ENCODE results near the gene AP2B1. TPM values are rescaled to one million over a fixed set of nuclear protein-coding genes. Genes with fewer than 3 reads are reported as not detected.
"Not testable (repeated sequence)": the region's sequence is repeated elsewhere in the genome, so short reads cannot be mapped to it uniquely, and the experiment has no call there.

Gene AP2B1
- total RNA-seq, 1 experiment from 2014 or later = 87.9 TPM

- DNase-seq (ENCODE audit: low read depth) = no peak
Observed at GRCh38 chr17:35698800-35699199, 111.7 kb downstream of the AP2B1 start.

- no peak for DNase-seq (ENCODE audit: low read depth)
Observed at GRCh38 chr17:35700150-35700549, 113.0 kb downstream of the AP2B1 start.

GRCh38 chr17:35701491-35701890 is 114.4 kb downstream of the AP2B1 start:
- no peak for DNase-seq (ENCODE audit: low read depth)

DNA sequence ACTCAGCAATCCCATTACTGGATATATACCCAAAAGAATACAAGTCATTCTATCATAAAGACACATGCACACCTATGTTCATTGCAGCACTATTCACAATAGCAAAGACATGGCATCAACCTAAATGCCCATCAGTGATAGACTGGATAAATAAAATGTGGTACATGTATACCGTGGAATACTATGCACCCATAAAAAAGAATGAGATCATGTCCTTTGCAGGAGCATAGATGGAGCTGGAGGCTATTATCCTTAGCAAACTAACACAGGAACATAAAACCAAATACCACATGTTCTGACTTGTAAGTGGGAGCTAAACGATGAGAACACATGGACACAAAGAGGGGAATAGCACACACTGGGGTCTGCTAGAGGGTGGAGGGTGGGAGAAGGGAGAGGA is 116.2 kb downstream of the AP2B1 start:
- DNase-seq (ENCODE audit: low read depth) = not testable (repeated sequence)

GRCh38 chr17:35705230-35705629 is 118.1 kb downstream of the AP2B1 start:
- no peak for DNase-seq (ENCODE audit: low read depth)

- DNase-seq (ENCODE audit: low read depth) = no peak
Observed at GRCh38 chr17:35705705-35706104, 118.6 kb downstream of the AP2B1 start.

DNA sequence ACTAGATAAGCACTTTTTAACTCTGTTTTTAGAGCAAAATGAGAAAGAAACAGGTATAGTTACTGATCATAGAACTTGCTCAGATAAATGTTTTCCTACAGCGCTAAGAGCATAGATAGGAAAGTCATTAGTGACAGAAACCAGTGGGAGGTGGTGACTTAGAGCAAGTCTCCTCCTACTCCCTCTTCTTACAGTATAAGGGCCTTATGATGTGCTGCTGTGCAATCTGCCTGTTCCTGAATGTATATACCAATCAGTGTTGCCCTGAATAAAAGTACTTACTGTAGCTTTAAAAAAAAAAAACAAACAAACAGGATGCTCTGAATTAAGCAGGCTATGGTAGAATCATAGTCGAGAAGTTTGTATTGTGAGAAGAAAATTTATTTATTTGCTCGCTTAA is 121.0 kb downstream of the AP2B1 start:
- no peak for DNase-seq (ENCODE audit: low read depth)

GRCh38 chr17:35708951-35709350 is 121.8 kb downstream of the AP2B1 start:
- DNase-seq (ENCODE audit: low read depth) = no peak

DNA sequence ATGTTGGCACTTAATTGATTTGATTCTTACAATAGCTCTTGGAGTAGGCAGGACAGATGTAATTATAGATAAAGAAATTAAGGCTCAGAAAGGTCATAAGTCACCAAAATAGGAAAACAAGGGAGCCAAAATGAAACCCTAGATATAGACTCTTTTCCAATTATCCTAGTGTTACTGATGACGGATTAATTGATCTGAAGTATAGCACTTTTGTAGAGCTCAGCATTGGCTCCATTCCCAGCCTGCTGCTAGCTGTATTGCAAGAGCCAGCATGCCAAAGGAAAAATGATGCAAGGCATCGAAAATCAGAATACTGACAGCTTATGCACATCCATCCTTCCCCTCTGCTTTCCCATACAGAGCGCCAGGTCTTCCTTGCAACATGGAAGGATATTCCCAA is 122.8 kb downstream of the AP2B1 start:
- no peak for DNase-seq (ENCODE audit: low read depth)

DNA sequence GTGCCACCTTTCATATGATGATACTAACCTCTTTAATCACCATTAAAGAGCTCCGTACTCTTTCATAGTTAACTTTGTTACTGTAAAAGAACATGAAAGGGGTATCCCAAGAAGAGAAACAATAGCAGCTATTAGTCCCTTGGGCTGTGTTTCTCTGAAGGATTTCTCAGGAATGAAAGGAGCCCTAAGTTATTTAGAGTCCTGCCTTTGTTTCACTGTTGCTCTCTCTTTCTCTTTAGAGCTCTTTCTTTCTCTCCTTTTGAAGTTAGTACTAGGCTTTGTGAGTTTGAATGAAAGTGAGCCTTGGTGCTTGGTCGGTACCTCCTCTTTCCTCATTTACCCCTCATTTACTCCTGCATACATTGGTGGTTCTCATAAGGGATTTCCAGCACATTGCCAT is 123.8 kb downstream of the AP2B1 start:
- no peak for DNase-seq (ENCODE audit: low read depth)

DNA sequence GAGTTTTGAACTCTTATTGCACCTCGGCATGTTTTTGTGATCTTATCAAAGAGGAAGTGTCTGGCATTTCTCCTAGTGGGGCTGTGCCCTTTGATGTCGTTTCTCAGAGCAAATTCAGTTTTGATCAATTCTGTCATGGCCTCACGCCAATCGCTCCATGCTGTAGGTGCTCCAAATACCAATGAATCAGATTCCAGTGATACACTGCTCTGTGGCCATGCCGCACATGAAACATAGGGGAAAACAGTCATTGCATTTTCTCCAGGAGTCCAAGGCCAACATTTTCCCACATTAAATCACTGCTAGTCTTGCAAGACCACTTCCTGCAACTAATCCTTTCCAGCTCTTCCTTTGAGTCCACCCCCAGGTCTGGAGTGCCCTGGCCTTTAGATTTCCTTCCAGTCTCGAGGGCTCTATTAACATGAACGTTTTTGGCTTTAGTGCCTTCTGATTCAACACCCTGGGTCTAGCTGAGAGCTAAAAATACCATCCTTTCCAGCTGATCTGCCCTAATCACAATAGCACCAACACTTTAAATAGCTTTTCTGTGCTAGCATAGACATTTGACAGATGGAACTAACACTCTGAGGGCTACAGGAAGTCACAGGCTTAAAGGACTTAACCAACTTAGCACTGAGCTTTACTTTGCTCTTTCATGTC is 126.1 kb downstream of the AP2B1 start:
- DNase-seq (ENCODE audit: low read depth) = peak; percentile 42

DNA sequence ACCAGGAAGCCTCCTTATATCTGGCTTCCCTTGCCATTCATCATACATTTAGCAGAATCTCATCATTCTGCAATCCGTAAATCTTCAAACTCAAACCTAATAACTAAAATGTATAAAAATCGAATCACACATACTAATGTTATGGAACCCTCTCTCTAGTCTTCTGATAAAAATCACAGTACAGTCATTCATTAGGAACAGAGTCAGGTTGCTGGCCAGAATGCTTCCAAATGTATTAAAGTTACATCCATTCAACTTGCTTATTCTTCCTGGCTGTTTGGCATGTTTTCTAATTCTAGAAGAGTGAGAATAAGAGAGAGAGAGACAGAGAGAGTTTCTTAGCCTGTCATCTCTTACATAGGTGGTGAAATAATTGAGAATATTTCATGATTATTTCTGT is 127.9 kb downstream of the AP2B1 start:
- no peak for DNase-seq (ENCODE audit: low read depth)

- no peak for DNase-seq (ENCODE audit: low read depth)
Observed at GRCh38 chr17:35715416-35715815, 128.3 kb downstream of the AP2B1 start.

GRCh38 chr17:35716173-35716572 is 129.1 kb downstream of the AP2B1 start:
- no peak for DNase-seq (ENCODE audit: low read depth)

GRCh38 chr17:35716897-35717465 is 129.9 kb downstream of the AP2B1 start:
- no peak for DNase-seq (ENCODE audit: low read depth)

DNA sequence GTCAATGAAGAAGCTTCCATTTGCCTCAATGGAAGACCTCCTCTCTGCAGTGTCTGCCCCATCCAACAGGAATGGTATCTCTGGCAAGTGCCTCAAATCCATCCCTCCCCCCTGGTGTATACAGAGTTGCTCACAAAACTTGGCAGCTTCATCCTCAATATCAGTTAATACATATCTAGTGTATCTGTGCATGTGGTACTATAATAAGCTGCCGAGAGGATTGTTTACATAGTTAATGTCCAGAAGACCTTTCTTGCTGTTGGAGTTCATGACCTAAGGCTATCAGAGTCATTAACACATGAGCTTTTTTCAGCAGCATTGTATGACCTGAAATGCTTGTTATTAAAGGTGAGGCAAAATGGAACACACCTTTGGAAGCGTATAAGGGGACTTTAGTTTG is 130.4 kb downstream of the AP2B1 start:
- DNase-seq (ENCODE audit: low read depth) = no peak

DNA sequence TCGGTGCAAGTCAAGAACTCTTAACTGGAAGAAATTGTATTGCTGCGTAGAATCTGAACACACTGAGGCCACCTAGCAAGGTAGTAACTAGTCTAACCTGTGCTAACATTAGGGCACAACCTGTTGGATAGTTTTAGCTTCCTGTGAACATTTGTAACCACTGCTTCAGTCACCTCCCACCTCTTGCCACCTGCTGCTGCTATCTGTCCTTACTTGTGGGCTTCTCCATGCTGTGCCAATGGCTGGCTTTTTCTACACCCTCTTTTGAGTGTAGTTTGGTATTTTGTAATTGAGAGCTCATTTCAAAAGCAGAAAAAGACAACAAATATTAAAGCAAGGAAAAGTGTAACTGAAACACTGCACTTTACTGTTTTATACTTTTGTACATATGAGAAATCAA is 136.6 kb downstream of the AP2B1 start:
- no peak for DNase-seq (ENCODE audit: low read depth)

DNA sequence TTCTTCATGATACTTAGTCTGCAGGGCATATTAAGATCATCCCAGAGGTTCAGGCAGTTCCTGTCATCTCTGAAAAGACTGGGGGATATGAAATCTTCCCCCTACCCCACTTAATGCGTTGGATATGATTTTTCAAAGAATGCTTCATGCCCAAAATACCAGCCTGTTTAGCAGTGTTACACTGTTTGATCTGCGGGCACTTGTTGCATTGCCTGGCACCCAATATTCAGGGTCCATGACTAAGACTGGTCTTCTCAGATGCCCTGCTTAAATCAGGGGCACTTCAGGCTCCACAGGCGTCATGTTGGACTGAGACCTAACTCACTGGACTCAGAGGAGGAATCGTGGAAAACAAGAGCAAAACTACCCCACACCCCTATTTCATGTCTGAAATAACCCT is 137.9 kb downstream of the AP2B1 start:
- DNase-seq (ENCODE audit: low read depth) = no peak

- no peak for DNase-seq (ENCODE audit: low read depth)
Observed at GRCh38 chr17:35725802-35726126, 138.6 kb downstream of the AP2B1 start.

- DNase-seq (ENCODE audit: low read depth) = peak; percentile 82
Observed at GRCh38 chr17:35726127-35726952, 139.2 kb downstream of the AP2B1 start.

DNA sequence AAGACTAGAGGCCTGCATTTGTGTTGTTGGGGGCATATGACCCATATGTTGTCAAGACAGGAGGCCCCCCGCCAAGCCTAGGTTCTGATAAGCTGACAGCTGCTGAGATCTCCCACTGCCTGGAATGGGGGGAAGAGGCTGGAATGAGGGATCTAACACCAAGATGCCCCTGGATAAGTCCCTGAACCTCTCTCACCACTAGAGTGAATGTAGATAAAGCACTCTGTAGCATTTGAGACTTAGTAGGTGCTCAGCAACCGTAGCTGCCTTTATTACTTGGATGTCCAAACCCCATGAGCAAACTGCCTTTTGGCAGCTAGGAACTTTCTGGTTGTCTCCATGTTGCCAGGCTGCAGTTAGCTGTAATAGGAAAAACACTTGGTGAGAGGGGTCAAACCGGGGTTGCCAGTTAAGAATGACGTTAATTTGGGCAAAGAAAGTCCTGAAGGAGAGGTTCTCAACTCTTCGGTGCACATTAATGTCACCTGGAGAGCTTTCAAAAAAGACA is 139.9 kb downstream of the AP2B1 start:
- no peak for DNase-seq (ENCODE audit: low read depth)

- no peak for DNase-seq (ENCODE audit: low read depth)
Observed at GRCh38 chr17:35727635-35728034, 140.5 kb downstream of the AP2B1 start.

DNA sequence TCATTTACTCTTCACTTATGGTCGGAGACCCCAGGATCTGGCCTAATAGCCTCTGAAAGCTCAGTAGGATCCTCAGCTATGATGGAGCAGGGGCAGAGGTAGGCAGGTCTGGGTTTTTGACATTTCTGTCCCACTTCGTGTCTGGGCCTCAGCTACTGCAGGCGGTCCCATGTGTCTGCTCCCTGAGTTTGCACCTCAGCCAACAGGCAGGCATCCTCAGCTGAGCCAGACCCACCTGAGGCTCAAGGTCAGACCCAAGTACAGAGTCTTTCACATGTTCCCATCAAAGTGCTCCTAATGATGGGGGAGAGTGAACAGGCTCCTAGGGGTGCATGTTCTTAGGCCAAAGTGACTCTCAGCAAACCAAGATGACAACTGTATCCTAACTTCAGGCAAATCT is 141.4 kb downstream of the AP2B1 start:
- no peak for DNase-seq (ENCODE audit: low read depth)
